Measurements from ENCODE around the gene DYNLL1. TPM values are rescaled to one million over a fixed set of nuclear protein-coding genes. Genes with fewer than 3 reads are reported as not detected.

The DYNLL1 gene
- total RNA-seq, 1 experiment from 2014 or later = 617 TPM

DNA sequence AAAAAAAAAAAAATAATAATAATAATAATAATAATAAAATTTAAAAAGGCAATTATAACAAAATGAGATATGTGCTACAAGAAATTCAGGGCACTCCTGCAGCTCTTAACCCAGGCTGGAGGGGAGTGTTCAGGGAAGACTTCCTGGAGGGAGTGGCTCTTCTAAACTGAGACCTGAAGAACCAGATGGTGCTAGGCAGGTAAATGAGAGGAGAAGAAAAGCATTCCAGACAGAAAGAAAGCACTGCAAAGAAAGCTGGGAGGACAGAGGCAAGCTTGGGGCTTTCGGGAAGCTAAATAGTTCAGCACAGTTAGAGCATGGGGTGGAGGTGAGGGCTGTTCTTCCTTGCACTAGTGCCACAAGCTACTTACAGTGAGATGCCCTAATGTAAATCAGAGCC lies 16.5 kb upstream of the DYNLL1 start:
- POLR2A ChIA-PET (ENCODE audit: low non-redundant PET) = no interaction called here

DNA sequence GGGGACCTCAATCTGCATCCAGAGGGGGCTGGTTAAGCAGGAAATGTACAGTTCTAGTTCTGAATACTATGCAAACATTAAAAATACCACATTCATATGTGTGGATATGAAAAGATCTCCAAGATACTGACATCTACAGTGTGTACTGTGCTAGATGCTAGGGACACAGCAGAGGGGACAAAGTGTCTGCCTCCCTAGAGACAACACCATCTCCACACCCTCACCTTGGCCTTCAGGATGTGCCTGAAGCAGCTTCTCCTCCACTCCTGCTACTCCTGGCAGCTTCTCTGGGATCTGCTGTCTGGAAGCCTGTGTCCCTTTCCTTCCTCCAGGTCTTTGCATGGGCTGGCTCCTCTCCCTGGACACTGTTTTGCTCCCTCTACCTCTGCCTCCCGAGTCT lies 15.7 kb upstream of the DYNLL1 start:
- H3K9me3 ChIP-seq (ENCODE audit: low read depth, low read length, poor library complexity, severe bottlenecking) = no peaks in the 10 kb centered on the region
- no peak for TF ChIP-seq EZH2 (IDR thresholded peaks at IDR 0.05; ENCODE audit: borderline replicate concordance, low read depth, low read length, poor library complexity, severe bottlenecking)
- TF ChIP-seq, protein P1, sequence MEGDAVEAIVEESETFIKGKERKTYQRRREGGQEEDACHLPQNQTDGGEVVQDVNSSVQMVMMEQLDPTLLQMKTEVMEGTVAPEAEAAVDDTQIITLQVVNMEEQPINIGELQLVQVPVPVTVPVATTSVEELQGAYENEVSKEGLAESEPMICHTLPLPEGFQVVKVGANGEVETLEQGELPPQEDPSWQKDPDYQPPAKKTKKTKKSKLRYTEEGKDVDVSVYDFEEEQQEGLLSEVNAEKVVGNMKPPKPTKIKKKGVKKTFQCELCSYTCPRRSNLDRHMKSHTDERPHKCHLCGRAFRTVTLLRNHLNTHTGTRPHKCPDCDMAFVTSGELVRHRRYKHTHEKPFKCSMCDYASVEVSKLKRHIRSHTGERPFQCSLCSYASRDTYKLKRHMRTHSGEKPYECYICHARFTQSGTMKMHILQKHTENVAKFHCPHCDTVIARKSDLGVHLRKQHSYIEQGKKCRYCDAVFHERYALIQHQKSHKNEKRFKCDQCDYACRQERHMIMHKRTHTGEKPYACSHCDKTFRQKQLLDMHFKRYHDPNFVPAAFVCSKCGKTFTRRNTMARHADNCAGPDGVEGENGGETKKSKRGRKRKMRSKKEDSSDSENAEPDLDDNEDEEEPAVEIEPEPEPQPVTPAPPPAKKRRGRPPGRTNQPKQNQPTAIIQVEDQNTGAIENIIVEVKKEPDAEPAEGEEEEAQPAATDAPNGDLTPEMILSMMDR (conservative IDR thresholded peaks at IDR 0.05; ENCODE audit: low read depth, low read length) = no peak
- BruUV-seq (replicated peaks) = no TSS peak
- H3K27me3 ChIP-seq (replicated peaks; ENCODE audit: insufficient read depth, low read depth, low read length, poor library complexity) = no peaks in the 10 kb centered on the region
- ChIA-PET CTCF (interaction anchor here (0.6 kb wide), 1 partner anchor 50 kb away, joined by 3 read pairs; no protein-coding TSS in a partner anchor), POLR2A (ENCODE audit: low non-redundant PET) (no interaction called here)
- H3K4me1 ChIP-seq (ENCODE audit: insufficient read depth, low read length, poor library complexity, severe bottlenecking) = no peaks in the 10 kb centered on the region
- no peak overlapping the region for H3K4me3 ChIP-seq (ENCODE audit: low read depth, low read length, poor library complexity, severe bottlenecking)
- intact Hi-C loops (cut with micrococcal nuclease; ENCODE audit: unreplicated experiment) = no loop called here
- no peak for DNase-seq (ENCODE audit: low spot score)
- no peaks in the 10 kb centered on the region for H3K36me3 ChIP-seq (ENCODE audit: insufficient read depth, low read length, poor library complexity, severe bottlenecking)
- no peak overlapping the region for H3K27ac ChIP-seq (ENCODE audit: low read depth, low read length, poor library complexity, severe bottlenecking)

More for the DNA sequence above, 16.5 kb upstream of the DYNLL1 start:
- TF ChIP-seq EZH2 (IDR thresholded peaks at IDR 0.05; ENCODE audit: borderline replicate concordance, low read depth, low read length, poor library complexity, severe bottlenecking) = no peak
- TF ChIP-seq, protein P1 (conservative IDR thresholded peaks at IDR 0.05; ENCODE audit: low read depth, low read length) = no peak
- no peak overlapping the region for H3K4me3 ChIP-seq (ENCODE audit: low read depth, low read length, poor library complexity, severe bottlenecking)
- no TSS peak for BruUV-seq (replicated peaks)
- H3K9me3 ChIP-seq (ENCODE audit: low read depth, low read length, poor library complexity, severe bottlenecking) = no peaks in the 10 kb centered on the region
- no peaks in the 10 kb centered on the region for H3K36me3 ChIP-seq (ENCODE audit: insufficient read depth, low read length, poor library complexity, severe bottlenecking)
- H3K4me1 ChIP-seq (ENCODE audit: insufficient read depth, low read length, poor library complexity, severe bottlenecking) = no peaks in the 10 kb centered on the region
- DNase-seq (ENCODE audit: low spot score) = no peak
- no peak overlapping the region for H3K27ac ChIP-seq (ENCODE audit: low read depth, low read length, poor library complexity, severe bottlenecking)
- H3K27me3 ChIP-seq (replicated peaks; ENCODE audit: insufficient read depth, low read depth, low read length, poor library complexity) = no peaks in the 10 kb centered on the region
- CTCF ChIA-PET = no interaction called here
- intact Hi-C loops (cut with micrococcal nuclease; ENCODE audit: unreplicated experiment) = no loop called here

DNA sequence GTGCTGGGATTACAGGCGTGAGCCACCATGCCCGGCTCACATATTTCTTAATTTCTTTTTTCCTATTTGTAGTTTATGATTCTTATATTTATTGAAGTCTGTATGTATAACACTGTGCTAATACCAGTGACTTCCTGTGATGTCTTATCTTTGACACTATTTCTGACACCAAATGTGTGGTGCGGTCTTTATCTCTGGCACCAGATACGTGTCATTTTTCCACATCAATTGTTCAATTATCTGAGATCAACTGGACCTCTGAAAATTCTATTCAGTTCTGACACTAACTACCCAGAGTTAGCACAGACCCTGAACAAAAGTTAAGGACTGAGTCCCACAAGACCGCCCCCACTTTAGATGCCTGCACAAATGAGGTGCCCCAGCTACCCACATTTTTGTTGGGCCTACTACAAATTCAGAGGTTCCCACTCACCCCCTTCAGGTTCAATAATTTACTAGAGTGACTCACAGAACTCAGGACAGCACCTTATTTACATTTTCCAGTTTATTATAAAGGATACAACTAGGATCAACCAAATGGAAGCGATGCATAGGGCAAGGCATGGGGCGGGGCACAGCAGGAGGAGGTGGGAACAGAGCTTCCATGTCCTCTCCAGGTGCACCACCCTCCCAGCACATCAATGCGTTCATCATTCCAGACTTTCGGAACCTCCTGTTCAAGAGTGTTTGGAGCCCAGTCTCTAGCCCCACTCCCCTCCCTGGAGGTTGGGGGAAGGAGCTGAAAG lies 14.7 kb upstream of the DYNLL1 start:
- no peak overlapping the region for H3K27ac ChIP-seq (ENCODE audit: low read depth, low read length, poor library complexity, severe bottlenecking)
- no peaks in the 10 kb centered on the region for H3K9me3 ChIP-seq (ENCODE audit: low read depth, low read length, poor library complexity, severe bottlenecking)
- H3K4me1 ChIP-seq (ENCODE audit: insufficient read depth, low read length, poor library complexity, severe bottlenecking) = no peaks in the 10 kb centered on the region
- H3K4me3 ChIP-seq (ENCODE audit: low read depth, low read length, poor library complexity, severe bottlenecking) = no peak overlapping the region
- POLR2A ChIA-PET (ENCODE audit: low non-redundant PET) = interaction anchor here (0.7 kb wide), 1 partner anchor 1052 kb away, joined by 11 read pairs; no protein-coding TSS in a partner anchor
- H3K36me3 ChIP-seq (ENCODE audit: insufficient read depth, low read length, poor library complexity, severe bottlenecking) = no peaks in the 10 kb centered on the region
- no TSS peak for BruUV-seq (replicated peaks)
- intact Hi-C loops (cut with micrococcal nuclease; ENCODE audit: unreplicated experiment) = no loop called here
- no peak for TF ChIP-seq EZH2 (IDR thresholded peaks at IDR 0.05; ENCODE audit: borderline replicate concordance, low read depth, low read length, poor library complexity, severe bottlenecking)
- TF ChIP-seq, protein P1 (conservative IDR thresholded peaks at IDR 0.05; ENCODE audit: low read depth, low read length) = no peak
- CTCF ChIA-PET = no interaction called here
- no peaks in the 10 kb centered on the region for H3K27me3 ChIP-seq (replicated peaks; ENCODE audit: insufficient read depth, low read depth, low read length, poor library complexity)
- no peak for DNase-seq (ENCODE audit: low spot score)
